Measurements from ENCODE around the gene ZNF716.

DNA sequence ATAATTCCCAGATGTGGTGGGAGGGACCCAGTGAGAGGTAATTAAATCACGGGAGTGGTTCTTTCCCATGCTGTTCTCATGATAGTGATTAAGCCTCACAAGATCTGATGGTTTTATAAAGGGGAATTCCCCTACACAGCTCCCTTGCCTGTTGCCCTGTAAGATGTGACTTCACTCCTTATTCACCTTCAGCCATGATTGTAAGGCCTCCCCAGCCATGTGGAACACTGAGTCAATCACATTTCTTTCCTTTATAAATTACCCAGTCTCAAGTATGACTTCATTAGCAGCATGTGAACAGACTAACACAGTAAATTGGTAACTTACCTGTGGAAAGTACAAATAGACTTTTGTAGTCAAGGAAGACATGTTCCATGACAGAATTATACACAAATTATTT lies 55.2 kb downstream of the ZNF716 start:
- TF ChIP-seq CTCF (IDR thresholded peaks at IDR 0.05; ENCODE audit: borderline replicate concordance, extremely low read depth, low read length, poor library complexity, severe bottlenecking) (no peak), EZH2 (IDR thresholded peaks at IDR 0.05; ENCODE audit: borderline replicate concordance, low read depth, low read length, severe bottlenecking) (no peak)
